ENCODE measurements around the gene SLC35F4.

GRCh38 chr14:57641776-57642175 is 224.1 kb downstream of the SLC35F4 start:
- no peak for TF ChIP-seq POLR2A (IDR thresholded peaks at IDR 0.05)
- TF ChIP-seq, protein P1, sequence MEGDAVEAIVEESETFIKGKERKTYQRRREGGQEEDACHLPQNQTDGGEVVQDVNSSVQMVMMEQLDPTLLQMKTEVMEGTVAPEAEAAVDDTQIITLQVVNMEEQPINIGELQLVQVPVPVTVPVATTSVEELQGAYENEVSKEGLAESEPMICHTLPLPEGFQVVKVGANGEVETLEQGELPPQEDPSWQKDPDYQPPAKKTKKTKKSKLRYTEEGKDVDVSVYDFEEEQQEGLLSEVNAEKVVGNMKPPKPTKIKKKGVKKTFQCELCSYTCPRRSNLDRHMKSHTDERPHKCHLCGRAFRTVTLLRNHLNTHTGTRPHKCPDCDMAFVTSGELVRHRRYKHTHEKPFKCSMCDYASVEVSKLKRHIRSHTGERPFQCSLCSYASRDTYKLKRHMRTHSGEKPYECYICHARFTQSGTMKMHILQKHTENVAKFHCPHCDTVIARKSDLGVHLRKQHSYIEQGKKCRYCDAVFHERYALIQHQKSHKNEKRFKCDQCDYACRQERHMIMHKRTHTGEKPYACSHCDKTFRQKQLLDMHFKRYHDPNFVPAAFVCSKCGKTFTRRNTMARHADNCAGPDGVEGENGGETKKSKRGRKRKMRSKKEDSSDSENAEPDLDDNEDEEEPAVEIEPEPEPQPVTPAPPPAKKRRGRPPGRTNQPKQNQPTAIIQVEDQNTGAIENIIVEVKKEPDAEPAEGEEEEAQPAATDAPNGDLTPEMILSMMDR (IDR thresholded peaks at IDR 0.05) = no peak
